ENCODE results near the gene KIAA1328.
A peak's percentile ranks its signal among the peaks of the same experiment; 100 is the strongest.

Gene KIAA1328

DNA sequence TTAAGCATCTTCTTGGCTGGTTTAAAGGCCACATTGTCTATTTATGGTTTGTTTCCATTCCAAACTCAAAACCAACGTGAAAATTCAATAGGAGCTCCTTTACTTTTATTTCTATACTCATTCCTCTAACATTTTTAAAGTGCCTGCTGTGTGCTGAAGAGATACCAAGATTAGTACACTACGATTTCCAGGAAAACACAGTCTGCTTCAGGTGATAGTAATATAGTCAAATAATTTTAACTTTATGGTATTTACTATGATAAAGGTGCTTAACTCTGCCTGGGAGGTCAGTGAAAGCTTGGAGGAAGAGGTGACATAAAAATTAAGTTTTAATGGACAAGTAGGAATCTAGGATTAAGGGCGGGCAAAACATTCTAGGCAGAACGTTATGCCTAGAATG is 121.4 kb downstream of the KIAA1328 start:
- DNase-seq (ENCODE audit: low read depth, low spot score), result no peak

GRCh38 chr18:36950960-36951359 is 122.0 kb downstream of the KIAA1328 start:
- DNase-seq (ENCODE audit: low read depth, low spot score), result no peak

GRCh38 chr18:36953047-36953446 is 124.1 kb downstream of the KIAA1328 start:
- no peak for DNase-seq (ENCODE audit: low read depth, low spot score)

DNA sequence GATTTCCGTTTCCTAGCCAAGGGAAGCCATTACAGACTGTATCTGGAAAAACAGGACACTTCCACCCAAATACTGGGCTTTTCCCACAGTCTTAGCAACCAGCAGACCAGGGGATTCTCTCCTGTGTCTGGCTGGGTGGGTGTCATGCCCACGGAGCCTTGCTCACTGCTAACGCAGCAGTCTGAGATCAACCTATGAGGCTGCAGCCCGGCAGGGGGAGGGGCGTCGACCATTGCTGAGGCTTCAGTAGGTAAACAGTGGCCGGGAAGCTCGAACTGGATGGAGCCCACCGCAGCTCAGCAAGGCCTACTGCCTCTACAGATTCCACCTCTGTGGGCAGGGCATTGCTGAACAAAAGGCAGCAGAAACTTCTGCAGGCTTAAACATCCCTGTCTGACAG is 131.1 kb downstream of the KIAA1328 start:
- DNase-seq (ENCODE audit: low read depth, low spot score), result no peak

DNA sequence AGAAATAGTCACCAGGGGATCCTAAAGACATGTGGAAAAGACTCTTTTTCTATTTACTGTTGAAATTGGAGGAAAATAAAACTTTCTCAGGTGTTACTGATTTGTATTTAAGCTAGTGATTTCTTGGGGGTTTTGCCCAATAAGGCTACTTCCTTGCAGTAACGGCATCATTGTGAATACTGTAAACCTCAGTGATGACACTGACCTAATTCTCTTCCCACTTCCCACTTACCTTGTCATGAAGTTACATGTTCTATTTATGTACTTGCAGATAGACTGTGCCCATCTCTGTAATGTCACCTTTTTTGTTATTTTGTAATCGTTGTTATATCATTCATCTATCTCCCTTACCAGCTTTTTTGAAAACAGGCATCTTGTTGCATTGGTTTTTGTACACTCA is 134.5 kb downstream of the KIAA1328 start:
- DNase-seq (ENCODE audit: low read depth, low spot score), result no peak

DNA sequence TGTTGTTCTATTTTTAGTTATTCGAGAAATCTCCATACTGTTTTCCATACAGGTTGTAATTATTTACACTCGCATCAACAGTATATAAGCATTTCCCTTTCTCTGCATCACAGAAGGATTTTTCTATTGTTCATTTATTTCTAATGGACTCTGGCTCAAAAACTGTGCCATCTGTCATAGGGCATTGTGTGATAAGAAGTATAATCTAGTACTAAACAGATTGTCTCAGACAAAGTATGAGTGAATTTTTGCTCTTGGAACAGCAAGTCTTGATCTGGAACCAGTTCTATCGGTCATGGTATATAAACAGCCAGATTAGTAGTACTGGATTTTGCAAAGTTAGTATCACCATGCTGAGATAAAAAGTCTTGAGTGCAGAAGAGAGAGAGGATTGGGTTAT is 145.8 kb downstream of the KIAA1328 start:
- no peak for DNase-seq (ENCODE audit: low read depth, low spot score)

GRCh38 chr18:36977121-36977520 is 148.2 kb downstream of the KIAA1328 start:
- no peak for DNase-seq (ENCODE audit: low read depth, low spot score)

DNA sequence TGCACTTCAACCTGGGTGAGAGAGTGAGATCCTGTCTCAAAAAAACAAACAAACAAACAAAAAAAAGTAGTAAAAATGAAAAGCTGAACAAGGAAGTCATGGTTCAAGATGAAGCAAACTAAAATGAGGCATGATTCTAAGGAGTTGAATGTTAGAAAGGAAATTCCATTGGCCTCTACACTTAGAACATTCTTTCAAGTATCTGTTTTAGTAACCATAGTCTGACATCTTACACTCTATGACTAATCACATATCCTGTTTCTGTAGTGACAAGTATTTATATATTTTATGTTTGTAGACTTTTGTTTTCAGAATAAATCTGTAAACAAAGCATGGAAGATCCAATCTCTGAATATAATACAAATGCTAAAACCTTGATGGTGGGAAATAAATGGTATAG is 164.1 kb downstream of the KIAA1328 start:
- DNase-seq (ENCODE audit: low read depth, low spot score), result no peak

GRCh38 chr18:37006742-37007141 is 177.8 kb downstream of the KIAA1328 start:
- DNase-seq (ENCODE audit: low read depth, low spot score), result no peak

DNA sequence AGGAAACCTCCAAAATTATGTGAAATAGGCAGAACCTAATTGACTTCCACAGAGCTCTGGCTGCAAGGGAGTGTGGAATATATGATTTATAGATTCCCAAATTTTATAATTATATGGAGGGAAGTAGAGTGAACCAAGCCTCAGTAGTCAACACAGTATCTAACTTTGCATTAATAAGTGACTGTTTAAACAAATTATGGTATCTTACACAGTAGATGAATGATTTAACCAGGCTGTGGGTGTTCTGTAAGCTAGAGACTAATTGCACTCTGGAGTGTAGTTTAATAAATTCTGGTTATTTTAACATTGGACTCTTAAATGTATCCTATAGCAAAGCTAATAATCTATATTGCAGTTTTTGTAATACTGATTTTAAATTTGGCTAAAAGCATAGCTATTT is 183.5 kb downstream of the KIAA1328 start:
- no peak for DNase-seq (ENCODE audit: low read depth, low spot score)

DNA sequence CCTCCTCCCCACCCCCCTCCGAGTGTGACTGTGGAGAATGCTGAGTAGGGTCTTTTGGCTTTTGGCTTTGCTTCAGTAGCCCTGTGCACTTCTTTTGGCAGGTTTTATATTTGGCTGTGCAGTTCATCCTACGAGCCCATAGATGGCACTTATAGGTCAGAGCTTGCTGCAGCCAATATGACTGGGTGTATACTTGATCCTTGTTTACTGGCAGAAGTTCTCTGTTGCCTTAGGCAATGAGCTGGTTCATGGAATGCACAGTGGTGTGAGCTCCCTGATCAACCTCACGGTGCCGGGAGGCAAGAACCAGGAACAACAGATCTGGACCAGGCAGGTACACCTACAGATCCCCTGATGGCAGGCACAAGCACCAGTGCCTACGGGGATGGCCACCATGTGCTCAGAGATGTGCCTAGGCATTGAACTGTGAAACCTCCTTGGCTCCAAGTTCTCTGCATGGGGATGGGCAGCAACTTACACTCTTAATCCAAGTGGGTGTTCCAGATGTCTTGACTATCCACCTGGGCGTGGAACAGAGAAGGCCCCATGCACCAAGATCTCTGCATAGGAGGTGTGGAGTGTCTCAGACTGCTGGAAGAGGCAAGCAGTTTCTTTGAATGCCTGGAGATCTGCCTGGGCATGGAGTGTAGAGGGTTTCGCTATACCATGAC is 190.4 kb downstream of the KIAA1328 start:
- peak; percentile 42 for DNase-seq (ENCODE audit: low read depth, low spot score)

- no peak for DNase-seq (ENCODE audit: low read depth, low spot score)
Observed at GRCh38 chr18:37033419-37033818, 204.5 kb downstream of the KIAA1328 start.

DNA sequence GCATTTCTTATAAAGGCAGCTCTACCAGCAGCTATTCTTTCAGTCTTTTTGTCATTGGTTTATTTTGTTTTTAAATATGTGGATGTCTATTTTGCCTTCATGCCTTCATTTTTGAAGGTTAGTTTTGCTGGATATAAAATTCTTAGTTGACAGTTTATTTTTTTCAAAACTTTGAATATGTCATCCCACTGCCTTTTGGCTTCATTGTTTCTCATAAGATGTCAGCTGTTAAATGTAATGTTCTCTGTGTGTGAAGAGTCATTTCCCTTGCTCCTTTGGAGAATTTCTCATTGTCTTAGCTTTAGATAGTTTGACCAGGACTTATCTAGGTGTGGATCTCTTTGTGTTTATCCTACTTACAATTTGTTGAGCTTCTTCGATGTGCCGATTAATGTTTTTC is 213.5 kb downstream of the KIAA1328 start:
- DNase-seq (ENCODE audit: low read depth, low spot score), result no peak

DNA sequence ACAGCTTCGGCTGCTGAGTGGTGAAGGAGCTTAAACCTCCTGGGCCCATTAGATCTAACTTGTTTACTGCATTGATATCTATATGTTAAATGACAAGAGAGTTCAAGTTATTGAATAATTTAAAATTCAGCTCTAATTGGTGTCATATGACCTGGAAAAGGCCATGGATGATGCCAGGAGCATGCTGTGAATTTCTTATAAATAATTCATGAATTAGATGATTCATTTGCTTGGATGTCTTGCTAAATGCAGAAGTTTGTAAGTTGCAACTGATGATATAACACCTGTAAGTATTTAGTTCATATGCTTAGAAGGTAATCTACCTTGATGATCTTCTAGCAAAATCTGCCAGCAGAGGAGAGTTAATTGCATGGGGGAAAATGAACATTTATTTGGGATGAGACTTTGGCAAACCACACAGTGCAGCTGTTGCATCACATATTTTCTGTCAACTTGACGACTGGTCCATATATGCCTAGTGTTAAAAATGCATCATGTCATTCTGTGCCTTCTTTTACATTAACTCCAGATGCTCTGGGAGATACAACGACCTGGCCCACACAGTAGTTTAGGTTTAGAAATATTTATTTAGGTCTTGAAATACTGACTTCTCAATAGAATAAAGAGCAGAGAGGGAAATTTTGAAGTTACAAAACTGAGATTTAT is 226.3 kb downstream of the KIAA1328 start:
- no peak for DNase-seq (ENCODE audit: low read depth, low spot score)

GRCh38 chr18:37064187-37064586 is 235.3 kb downstream of the KIAA1328 start:
- no peak for DNase-seq (ENCODE audit: low read depth, low spot score)

DNA sequence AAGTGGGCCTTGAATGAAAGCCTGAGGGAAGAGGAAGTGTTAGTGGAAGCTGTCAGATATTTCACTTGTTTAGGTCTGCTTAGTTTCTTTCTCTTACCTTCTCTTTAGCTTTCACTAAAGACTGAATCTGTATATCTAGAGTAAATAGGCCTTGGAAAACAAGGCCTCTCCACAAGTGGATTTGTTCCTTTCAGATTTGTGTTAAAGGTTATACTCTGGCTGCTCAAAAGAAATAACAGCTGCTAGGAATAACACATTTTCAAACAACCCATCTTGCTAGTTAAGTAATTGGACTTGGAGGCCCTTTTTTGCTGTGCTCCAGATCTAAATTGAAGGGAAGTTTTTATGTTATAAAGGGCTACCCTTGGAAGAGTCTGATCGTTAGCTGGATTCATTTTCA is 236.3 kb downstream of the KIAA1328 start:
- no peak for DNase-seq (ENCODE audit: low read depth, low spot score)

DNA sequence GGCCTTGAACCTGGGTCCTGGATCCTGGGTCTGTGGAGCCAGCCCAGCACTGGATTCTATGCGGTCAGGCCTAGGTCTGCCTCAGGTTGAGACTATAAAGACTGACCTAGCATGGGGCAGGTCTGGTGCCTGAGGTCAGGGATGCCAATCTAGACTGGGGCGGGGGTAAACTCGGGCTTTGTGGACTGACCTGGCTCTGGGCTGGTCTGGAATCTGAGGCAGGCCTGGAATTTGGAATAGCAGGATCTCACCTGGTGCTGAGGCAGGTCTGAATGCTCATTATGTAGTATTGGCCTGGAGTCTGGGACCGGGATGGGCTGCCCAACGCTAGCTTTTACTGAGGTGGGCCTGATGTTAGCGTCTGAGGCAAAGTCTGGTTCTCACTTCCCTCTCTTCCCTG is 256.0 kb downstream of the KIAA1328 start:
- peak; percentile 78 for DNase-seq (ENCODE audit: low read depth, low spot score)

GRCh38 chr18:37085362-37085761 is 256.4 kb downstream of the KIAA1328 start:
- no peak for DNase-seq (ENCODE audit: low read depth, low spot score)

DNA sequence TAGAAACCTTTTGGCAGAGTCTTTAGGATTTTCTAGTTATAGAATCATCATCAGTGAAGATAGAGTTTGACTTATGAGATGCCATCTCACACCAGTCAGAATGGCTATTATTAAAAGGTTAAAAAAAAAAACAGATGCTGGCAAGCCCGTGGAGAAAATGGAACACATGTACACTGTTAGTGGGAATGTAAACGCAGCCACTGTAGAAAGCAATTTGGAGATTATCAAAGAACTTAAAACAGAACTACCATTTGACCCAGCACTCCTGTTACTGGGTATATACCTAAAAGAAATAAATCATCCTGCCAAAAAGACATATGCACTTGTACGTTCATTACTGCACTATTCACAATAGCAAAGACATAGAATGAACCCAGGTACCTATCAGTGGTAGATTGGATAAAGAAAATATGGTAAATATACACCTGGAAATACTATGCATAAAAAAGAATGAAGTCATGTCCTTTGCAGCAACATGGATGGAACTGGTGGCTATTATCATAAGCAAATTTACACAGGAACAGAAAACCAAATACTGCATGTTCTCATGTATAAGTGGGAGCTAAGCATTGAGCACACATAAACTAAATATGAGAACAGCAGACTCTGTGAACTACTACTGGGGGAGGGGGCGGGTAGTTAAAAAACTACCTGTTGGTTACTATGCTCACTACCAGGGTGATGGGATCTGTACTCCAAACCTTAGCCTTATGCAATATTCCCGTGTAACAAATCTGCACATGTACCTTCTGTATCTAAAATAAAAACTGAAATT is 279.0 kb downstream of the KIAA1328 start:
- no peak for DNase-seq (ENCODE audit: low read depth, low spot score)

- no peak for DNase-seq (ENCODE audit: low read depth, low spot score)
Observed at GRCh38 chr18:37122877-37123276, 293.9 kb downstream of the KIAA1328 start.

- DNase-seq (ENCODE audit: low read depth, low spot score), result no peak
Observed at GRCh38 chr18:37124516-37124915, 295.6 kb downstream of the KIAA1328 start.

DNA sequence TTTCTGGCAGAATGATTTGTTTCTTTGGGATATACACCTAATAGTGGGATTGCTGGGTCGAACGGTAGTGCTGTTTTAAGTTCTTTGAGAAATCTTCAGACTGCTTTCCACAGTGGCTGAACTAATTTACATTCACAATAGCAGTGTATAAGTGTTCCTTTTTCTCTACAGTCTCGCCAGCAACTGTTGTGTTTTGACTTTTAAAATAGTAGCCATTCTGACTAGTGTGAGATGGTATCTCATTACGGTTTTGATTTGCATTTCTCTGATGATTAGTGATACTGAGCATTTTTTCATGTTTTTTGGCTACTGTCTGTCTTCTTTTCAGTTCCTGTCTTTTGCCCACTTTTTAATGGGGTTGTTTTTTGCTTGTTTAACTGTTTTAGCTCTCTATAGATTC is 306.2 kb downstream of the KIAA1328 start:
- DNase-seq (ENCODE audit: low read depth, low spot score), result no peak

GRCh38 chr18:37138456-37138855 is 309.5 kb downstream of the KIAA1328 start:
- no peak for DNase-seq (ENCODE audit: low read depth, low spot score)

Measured in iPS DF 19.7 (cell line).